OCI-LY3 (cell line): ENCODE measurements around the gene DCTN4.

Experiments used
- CTCF ChIP-seq: fragments of 200-600, 300-600 bp; sonication (generic); IDR thresholded peaks from 2 replicates; pipeline ENCODE4 v1.5.1; 2014; ENCODE audit warnings: antibody characterized with exemption, low read length, low read depth
- EZH2phosphoT487 ChIP-seq: fragments of 200-600 bp; shearing (Covaris generic); IDR thresholded peaks from 2 replicates; pipeline ENCODE4 v1.6.1; 2018; ENCODE audit warnings: antibody characterized with exemption, mixed run types, low read depth

- no peak for TF ChIP-seq EZH2phosphoT487
- TF ChIP-seq CTCF = no peak
Observed at GRCh38 chr5:150663936-150664335, 94.9 kb downstream of the DCTN4 start.
